Kidney (tissue), 14 donors: ENCODE measurements around the gene HSP90AB1. TPM values are rescaled to one million over a fixed set of nuclear protein-coding genes. Genes with fewer than 3 reads are reported as not detected.
A peak's percentile ranks its signal among the peaks of the same experiment; 100 is the strongest.

Source experiments
- DNase-seq, 5 donors: peaks; one replicate each; pipeline ENCODE4 v3.0.0-alpha.2; 2013 to 2020
- FAIRE-seq: peaks from 2 replicates; lab custom pipeline; 2012; peaks lifted over from hg19 to GRCh38; lab: Jason Lieb, UNC
- H3K27ac ChIP-seq, 2 donors: one replicate each; pipeline ENCODE4 v1.7.0; 2013; ENCODE audit warnings: low read depth in 2 of 2, low read length in 2 of 2, inconsistent platforms in 1 of 2
- H3K27me3 ChIP-seq: one replicate; pipeline ENCODE4 v1.7.1; 2013; ENCODE audit warnings: low read length, inconsistent platforms; ENCODE audit not compliant: control insufficient read depth, insufficient read depth
- H3K36me3 ChIP-seq, 3 donors: one replicate each; pipeline versions ENCODE4 v1.7.0 to v1.7.1; 2013; ENCODE audit warnings: low read length in 3 of 3, control low read depth in 1 of 3, inconsistent platforms in 1 of 3; ENCODE audit not compliant: insufficient read depth in 3 of 3, control insufficient read depth in 2 of 3
- H3K4me1 ChIP-seq, 3 donors: one replicate each; pipeline versions ENCODE4 v1.7.0 to v1.7.1; 2013; ENCODE audit warnings: low read length in 3 of 3, inconsistent platforms in 1 of 3, low read depth in 1 of 3; ENCODE audit not compliant: control insufficient read depth in 2 of 3, insufficient read depth in 2 of 3
- H3K4me3 ChIP-seq, 3 donors: one replicate each; pipeline versions ENCODE4 v1.7.0 to v1.8.1; 2013; ENCODE audit warnings: low read length in 3 of 3, control low read depth in 1 of 3, inconsistent platforms in 1 of 3
- H3K9ac ChIP-seq, 3 donors: one replicate each; pipeline versions ENCODE4 v1.7.0 to v1.7.1; 2013; ENCODE audit warnings: low read length in 3 of 3, control low read depth in 1 of 3, inconsistent platforms in 1 of 3
- H3K9me3 ChIP-seq, 3 donors: one replicate each; pipeline versions ENCODE4 v1.7.0 to v1.7.1; 2013; ENCODE audit warnings: low read length in 3 of 3, control low read depth in 1 of 3, inconsistent platforms in 1 of 3; ENCODE audit not compliant: control insufficient read depth in 2 of 3, insufficient read depth in 1 of 3
- intact Hi-C: fragments of 100-400 bp; cut with DNase I; formaldehyde crosslinking; loops from one replicate; pipeline ENCODE4 v1.11.1; 2022
- polyA plus RNA-seq: library from polyadenylated mRNA; stranded (reverse); fragments of 350-450 nt; fragmentation: Illumina TruSeq; extraction: RNeasy Lipid Tissue Mini Kit (QIAGEN cat#74804); gene quantifications from one replicate; pipeline ENCODE4 v1.2.3, GENCODE V29; 2014; ENCODE audit warnings: low read depth, low replicate concordance; ENCODE audit not compliant: insufficient read depth
- total RNA-seq: library from RNA; stranded (reverse); fragmentation: NEBNext Ultra II Directional; extraction: Animal tissue kit (Norgen Biotek cat#: 25700); gene quantifications from one replicate; pipeline ENCODE4 v1.2.1, GENCODE V29; 2021
- TF ChIP-seq, protein P1 (sequence below): IDR thresholded peaks from 3 replicates; pipeline ENCODE4 v1.5.1; 2012; ENCODE audit warnings: mild to moderate bottlenecking, moderate library complexity, borderline replicate concordance; ENCODE audit not compliant: insufficient read depth; ENCODE audit errors: extremely low read depth
- donor health status: control.
- donor health status: control.
- donor health status: control.
- donor health status: control.
- donor health status: control.
- donor health status: DM: yes; HTN: yes; CAD: no.
- donor health status: Normal renal cell carcinoma (clear cell type).

The HSP90AB1 gene
- total and polyA plus RNA-seq, 2 donors from 2014 or later = 499 to 551 TPM

DNA sequence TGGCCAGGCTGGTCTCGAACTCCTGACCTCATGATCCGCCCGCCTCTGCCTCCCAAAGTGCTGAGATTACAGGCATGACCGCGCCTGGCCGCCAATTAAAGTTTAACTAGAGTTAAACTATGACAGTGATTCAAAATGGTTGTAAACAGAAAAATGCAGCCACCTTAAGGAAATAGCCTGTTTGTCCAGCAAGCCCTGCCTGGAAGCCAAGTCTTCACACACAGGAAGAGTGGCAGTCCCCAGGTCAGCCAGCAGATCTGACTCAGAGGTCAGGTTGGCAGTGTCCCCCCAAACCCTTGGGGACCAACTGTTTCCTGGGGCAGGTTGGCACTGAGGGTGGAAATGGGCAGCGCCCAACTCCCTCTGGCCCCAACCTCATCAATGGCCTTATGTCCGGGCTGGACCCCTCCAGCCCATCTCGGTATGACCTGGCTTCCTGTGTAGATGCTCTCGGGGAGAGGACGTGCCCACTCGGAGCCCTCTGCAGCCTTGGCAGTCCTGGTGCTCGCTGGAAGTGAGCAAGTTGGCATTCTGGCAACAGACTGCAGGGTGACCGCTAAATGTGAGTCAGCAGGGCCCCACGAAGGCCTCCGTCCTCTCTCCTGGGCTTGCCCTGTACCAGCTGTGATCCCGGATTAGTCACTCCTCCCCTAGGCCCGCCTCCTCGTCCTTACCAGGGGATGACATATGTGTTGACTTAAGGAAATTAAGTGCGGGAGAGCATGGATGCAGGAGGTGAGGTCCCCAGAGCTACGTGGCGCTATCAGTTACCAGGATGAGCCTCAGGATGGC lies 9.7 kb upstream of the HSP90AB1 start:
- Histone ChIP-seq H3K36me3 (no peaks in the 10 kb centered on the region), H3K9me3 (no peaks in the 10 kb centered on the region), H3K27me3 (no peaks in the 10 kb centered on the region), H3K9ac (peak overlapping the region; percentile 10 to 93 (median 82)), H3K4me1 (peaks cover 0 to 27% (median 25%) of the 10 kb centered on the region in 3 donors), H3K4me3 (peak overlapping the region; percentile 17 to 73 (median 69)), H3K27ac (peak overlapping the region; percentile 97 to 98)
- DNase-seq (peak; percentile 86 to 97 (median 92)), FAIRE-seq (no peak)
- intact Hi-C loops = no loop called here
- TF ChIP-seq, protein P1, sequence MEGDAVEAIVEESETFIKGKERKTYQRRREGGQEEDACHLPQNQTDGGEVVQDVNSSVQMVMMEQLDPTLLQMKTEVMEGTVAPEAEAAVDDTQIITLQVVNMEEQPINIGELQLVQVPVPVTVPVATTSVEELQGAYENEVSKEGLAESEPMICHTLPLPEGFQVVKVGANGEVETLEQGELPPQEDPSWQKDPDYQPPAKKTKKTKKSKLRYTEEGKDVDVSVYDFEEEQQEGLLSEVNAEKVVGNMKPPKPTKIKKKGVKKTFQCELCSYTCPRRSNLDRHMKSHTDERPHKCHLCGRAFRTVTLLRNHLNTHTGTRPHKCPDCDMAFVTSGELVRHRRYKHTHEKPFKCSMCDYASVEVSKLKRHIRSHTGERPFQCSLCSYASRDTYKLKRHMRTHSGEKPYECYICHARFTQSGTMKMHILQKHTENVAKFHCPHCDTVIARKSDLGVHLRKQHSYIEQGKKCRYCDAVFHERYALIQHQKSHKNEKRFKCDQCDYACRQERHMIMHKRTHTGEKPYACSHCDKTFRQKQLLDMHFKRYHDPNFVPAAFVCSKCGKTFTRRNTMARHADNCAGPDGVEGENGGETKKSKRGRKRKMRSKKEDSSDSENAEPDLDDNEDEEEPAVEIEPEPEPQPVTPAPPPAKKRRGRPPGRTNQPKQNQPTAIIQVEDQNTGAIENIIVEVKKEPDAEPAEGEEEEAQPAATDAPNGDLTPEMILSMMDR = no peak

DNA sequence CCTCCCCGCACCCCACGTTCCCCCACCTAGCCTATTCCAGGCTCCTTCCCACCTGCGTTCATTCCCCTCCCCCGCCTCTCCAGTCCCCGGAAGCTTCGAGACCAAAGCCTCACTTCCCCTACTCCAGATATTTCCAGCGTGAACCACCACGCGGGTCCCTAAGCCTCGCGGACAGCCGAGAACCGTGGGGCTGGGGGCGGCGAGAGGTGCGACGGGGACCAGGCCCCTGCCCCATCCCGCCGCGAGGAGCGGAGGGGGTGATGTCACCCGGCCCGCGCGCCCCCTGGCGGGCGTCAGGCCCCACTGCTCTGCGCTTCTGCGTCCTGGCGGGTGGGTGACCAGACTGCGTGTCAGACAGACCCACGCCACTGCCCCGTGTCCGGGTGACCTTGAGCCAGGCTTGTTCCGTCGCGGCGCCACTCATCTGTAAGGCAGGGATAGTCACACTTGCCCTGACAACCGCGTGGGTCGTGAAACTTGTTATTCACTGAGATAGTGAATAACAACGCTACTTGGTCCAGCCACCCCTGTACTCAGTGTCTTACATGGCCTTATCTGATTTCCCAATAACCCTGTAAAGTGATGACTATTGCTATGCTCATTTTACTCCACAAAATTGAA lies 9.0 kb upstream of the HSP90AB1 start:
- intact Hi-C loops = no loop called here
- DNase-seq = peak; percentile 82 to 92 (median 91)
- peak overlapping the region; percentile 10 to 93 (median 82) for H3K9ac ChIP-seq
- H3K36me3 ChIP-seq = no peaks in the 10 kb centered on the region
- peak overlapping the region; percentile 97 to 98 for H3K27ac ChIP-seq
- H3K9me3 ChIP-seq = no peaks in the 10 kb centered on the region
- peaks cover 0 to 27% (median 25%) of the 10 kb centered on the region in 3 donors for H3K4me1 ChIP-seq
- peak overlapping the region; percentile 17 to 73 (median 69) for H3K4me3 ChIP-seq
- H3K27me3 ChIP-seq = no peaks in the 10 kb centered on the region
- FAIRE-seq = no peak
- TF ChIP-seq, protein P1 = peak; percentile 92

GRCh38 chr6:44238687-44239350 lies 8.1 kb upstream of the HSP90AB1 start:
- Histone ChIP-seq H3K27ac (peak overlapping the region; percentile 97 to 98), H3K36me3 (no peaks in the 10 kb centered on the region), H3K9me3 (no peaks in the 10 kb centered on the region), H3K27me3 (no peaks in the 10 kb centered on the region), H3K4me1 (peaks cover 0 to 24% (median 20%) of the 10 kb centered on the region in 3 donors), H3K4me3 (no peak overlapping the region), H3K9ac (peak overlapping the region in 1 of 3 donors; percentile 93)
- intact Hi-C loops = no loop called here
- FAIRE-seq (no peak), DNase-seq (peak in 1 of 5 donors; percentile 25)
- TF ChIP-seq, protein P1 = no peak
